Suprapubic skin (tissue), 4 donors: ENCODE measurements around the gene SRSF2. TPM values are rescaled to one million over a fixed set of nuclear protein-coding genes. Genes with fewer than 3 reads are reported as not detected.

Source experiments
- DNase-seq, 2 donors: peaks; one replicate each; pipeline ENCODE4 v3.0.0-alpha.2; 2019; ENCODE audit warnings: low spot score in 2 of 2
- H3K27ac ChIP-seq: fragments of 200-600 bp; sonication (generic); one replicate; pipeline ENCODE4 v1.5.1; 2019
- H3K27me3 ChIP-seq: fragments of 200-600 bp; sonication (generic); one replicate; pipeline ENCODE4 v1.5.1; 2019
- H3K36me3 ChIP-seq: fragments of 200-600 bp; sonication (generic); one replicate; pipeline ENCODE4 v1.5.1; 2019
- H3K4me1 ChIP-seq: fragments of 200-600 bp; sonication (generic); one replicate; pipeline ENCODE4 v1.5.1; 2019
- H3K4me3 ChIP-seq: fragments of 200-600 bp; sonication (generic); one replicate; pipeline ENCODE4 v1.5.1; 2019; ENCODE audit warnings: mild to moderate bottlenecking
- H3K9me3 ChIP-seq: fragments of 200-600 bp; sonication (generic); one replicate; pipeline ENCODE4 v1.5.1; 2019
- CTCF ChIP-seq, 2 donors: fragments of 200-600 bp in 1 of 2; fragments of 450-650 bp in 1 of 2; sonication (generic) in 1 of 2; IDR thresholded peaks; one replicate each; pipeline ENCODE4 v1.5.1; 2016 to 2019; ENCODE audit warnings: antibody characterized with exemption in 2 of 2, mild to moderate bottlenecking in 1 of 2, moderate library complexity in 1 of 2
- EP300 ChIP-seq: sonication (generic); formaldehyde crosslinking; IDR thresholded peaks from one replicate; pipeline ENCODE4 v1.6.1; 2017; ENCODE audit warnings: antibody characterized with exemption
- POLR2A ChIP-seq, 2 donors: fragments of 450-650 bp; IDR thresholded peaks; one replicate each; pipeline ENCODE4 v1.6.1; 2017; ENCODE audit warnings: antibody characterized with exemption in 2 of 2, mild to moderate bottlenecking in 2 of 2, moderate library complexity in 2 of 2
- POLR2AphosphoS5 ChIP-seq, 3 donors: sonication (generic); formaldehyde crosslinking; IDR thresholded peaks; one replicate each; pipeline ENCODE4 v1.6.1; 2017; ENCODE audit warnings: antibody characterized with exemption in 3 of 3
- WGBS: methylation state at CpG from one replicate; pipeline ENCODE4 v1.1.5; 2018; 5-methylcytosine and 5-hydroxymethylcytosine counted together
- total RNA-seq, 4 donors: library from RNA; depleted of rRNA; stranded (reverse); fragments of >200 nt; gene quantifications; one replicate each; pipeline ENCODE4 v1.1.0, GENCODE V29; 2016

Gene SRSF2
- total RNA-seq, 4 donors from 2014 or later = 170 to 253 (median 186) TPM

- no peak for DNase-seq
- Histone ChIP-seq H3K4me3 (peak overlapping the region; percentile 9), H3K27ac (no peak overlapping the region), H3K36me3 (no peaks in the 10 kb centered on the region), H3K27me3 (no peaks in the 10 kb centered on the region), H3K4me1 (peaks cover 53% of the 10 kb centered on the region), H3K9me3 (no peaks in the 10 kb centered on the region)
- TF ChIP-seq CTCF (IDR thresholded peaks at IDR 0.05) (no peak), EP300 (no peak), POLR2AphosphoS5 (IDR thresholded peaks at IDR 0.05) (no peak), POLR2A (IDR thresholded peaks at IDR 0.05) (no peak)
- 61% methylated on average over 16 of the region's 16 CpGs for WGBS
These were observed 41.9 kb downstream of the SRSF2 start for GRCh38 chr17:76695059-76695831.

GRCh38 chr17:76691379-76692191, 45.5 kb downstream of the SRSF2 start:
- peaks cover 51% of the 10 kb centered on the region for H3K4me1 ChIP-seq
- no peak for DNase-seq

GRCh38 chr17:76690596-76691280, 46.4 kb downstream of the SRSF2 start:
- WGBS = 77% methylated on average over 12 of the region's 13 CpGs
- H3K27ac ChIP-seq = no peak overlapping the region
- no peaks in the 10 kb centered on the region for H3K36me3 ChIP-seq
- TF ChIP-seq POLR2A (IDR thresholded peaks at IDR 0.05) (no peak), CTCF (IDR thresholded peaks at IDR 0.05) (no peak), EP300 (no peak), POLR2AphosphoS5 (IDR thresholded peaks at IDR 0.05) (no peak)
- no peaks in the 10 kb centered on the region for H3K9me3 ChIP-seq
- DNase-seq = no peak
- H3K4me3 ChIP-seq = no peak overlapping the region
- no peaks in the 10 kb centered on the region for H3K27me3 ChIP-seq
- peaks cover 52% of the 10 kb centered on the region for H3K4me1 ChIP-seq

More at GRCh38 chr17:76691379-76692191, 45.5 kb downstream of the SRSF2 start:
- Histone ChIP-seq H3K36me3 (no peaks in the 10 kb centered on the region), H3K4me3 (no peak overlapping the region), H3K27me3 (no peaks in the 10 kb centered on the region), H3K27ac (no peak overlapping the region), H3K9me3 (no peaks in the 10 kb centered on the region)
- TF ChIP-seq POLR2AphosphoS5 (IDR thresholded peaks at IDR 0.05) (no peak), EP300 (no peak), CTCF (IDR thresholded peaks at IDR 0.05) (no peak), POLR2A (IDR thresholded peaks at IDR 0.05) (no peak)
- 95% methylated on average over 14 of the region's 14 CpGs for WGBS

- H3K36me3 ChIP-seq = peaks cover 1% of the 10 kb centered on the region
- no peaks in the 10 kb centered on the region for H3K27me3 ChIP-seq
- DNase-seq = no peak
- H3K27ac ChIP-seq = no peak overlapping the region
- peaks cover 51% of the 10 kb centered on the region for H3K4me1 ChIP-seq
- TF ChIP-seq POLR2A (IDR thresholded peaks at IDR 0.05) = no peak
- TF ChIP-seq POLR2AphosphoS5 (IDR thresholded peaks at IDR 0.05) = no peak
- TF ChIP-seq EP300 = no peak
- TF ChIP-seq CTCF (IDR thresholded peaks at IDR 0.05) = no peak
- no peak overlapping the region for H3K4me3 ChIP-seq
- H3K9me3 ChIP-seq = no peaks in the 10 kb centered on the region
- 86% methylated on average over 11 of the region's 11 CpGs for WGBS
These were observed 47.3 kb downstream of the SRSF2 start for GRCh38 chr17:76689859-76690258.
